ENCODE measurements around the gene SOX6.

GRCh38 chr11:16087886-16088285 lies 268.5 kb downstream of the SOX6 start:
- no peak for TF ChIP-seq CTCF (IDR thresholded peaks at IDR 0.05)
- no peak for TF ChIP-seq POLR2A (IDR thresholded peaks at IDR 0.05)
